HepG2 (cell line): ENCODE data around the gene HES3.

Experiments used
- CTCF ChIP-seq: sonication (generic); formaldehyde crosslinking; IDR thresholded peaks from 2 replicates; pipeline ENCODE4 v1.5.0; 2020; ENCODE audit warnings: mild to moderate bottlenecking, missing genetic modification reagents, moderate library complexity
- EED ChIP-seq: sonication (generic); formaldehyde crosslinking; IDR thresholded peaks from 2 replicates; pipeline ENCODE4 v1.5.0; 2020; ENCODE audit warnings: mild to moderate bottlenecking, missing genetic modification reagents
- HCFC1 ChIP-seq: fragments of 150-350 bp; IDR thresholded peaks from 2 replicates; pipeline ENCODE4 v1.6.1; 2014; ENCODE audit warnings: low read depth, low read length
- IRF9 ChIP-seq: sonication (generic); formaldehyde crosslinking; IDR thresholded peaks from 2 replicates; pipeline ENCODE4 v1.8.0; 2022; ENCODE audit warnings: missing genetic modification reagents, mild to moderate bottlenecking, borderline replicate concordance
- MAX ChIP-seq: IDR thresholded peaks from 2 replicates; pipeline ENCODE4 v1.6.1; 2012; ENCODE audit warnings: inconsistent platforms
- NFYB ChIP-seq: sonication (generic); formaldehyde crosslinking; IDR thresholded peaks from 2 replicates; pipeline ENCODE4 v1.4.0; 2020; ENCODE audit warnings: missing genetic modification reagents
- PBX3 ChIP-seq: sonication (generic); formaldehyde crosslinking; IDR thresholded peaks from 2 replicates; pipeline ENCODE4 v1.8.1; 2023; ENCODE audit warnings: missing genetic modification reagents, inconsistent platforms, borderline replicate concordance
- PHF8 ChIP-seq: sonication (generic); formaldehyde crosslinking; IDR thresholded peaks from 2 replicates; pipeline ENCODE4 v1.5.0; 2020; ENCODE audit warnings: missing genetic modification reagents
- POLR2A ChIP-seq, 2 experiments: IDR thresholded peaks; 2 replicates each; pipeline ENCODE4 v1.6.1; 2011; ENCODE audit warnings: low read depth in 2 of 2, low read length in 2 of 2, mild to moderate bottlenecking in 1 of 2, moderate library complexity in 1 of 2; ENCODE audit not compliant: insufficient read depth in 1 of 2
- UBTF ChIP-seq: sonication (generic); formaldehyde crosslinking; IDR thresholded peaks from 2 replicates; pipeline ENCODE4 v1.4.0; 2020; ENCODE audit warnings: mild to moderate bottlenecking, missing genetic modification reagents
- ZNF550 ChIP-seq: sonication (generic); formaldehyde crosslinking; IDR thresholded peaks from 2 replicates; pipeline ENCODE4 v1.4.0; 2020; ENCODE audit warnings: mild to moderate bottlenecking, missing genetic modification reagents, borderline replicate concordance

- TF ChIP-seq UBTF (no peak), IRF9 (CRISPR knock-in tag) (no peak), PHF8 (CRISPR knock-in tag) (no peak), HCFC1 (no peak), POLR2A (IDR thresholded peaks at IDR 0.05; ENCODE audit: insufficient read depth in 1 of 2, low read depth in 2 of 2, low read length in 2 of 2) (no peak), EED (no peak), NFYB (CRISPR knock-in tag) (no peak), CTCF (CRISPR knock-in tag) (no peak), ZNF550 (CRISPR knock-in tag) (no peak), PBX3 (CRISPR knock-in tag) (no peak), MAX (no peak)
Observed at GRCh38 chr1:6254691-6255090, 10.7 kb downstream of the HES3 start.
